ENCODE measurements around the gene C11orf98.

The C11orf98 gene

GRCh38 chr11:62682518-62682917, 17.5 kb upstream of the C11orf98 start:
- Histone ChIP-seq H3K9me2 (replicated peaks; ENCODE audit: low read depth, low read length) (no peaks in the 10 kb centered on the region), H3K9ac (ENCODE audit: low read depth, low read length, poor library complexity, severe bottlenecking) (no peak overlapping the region), H3F3A (ENCODE audit: low read depth) (no peaks in the 10 kb centered on the region), H4K20me1 (ENCODE audit: insufficient read depth, low read length, poor library complexity, severe bottlenecking) (peaks cover 8% of the 10 kb centered on the region), H3K4me1 (ENCODE audit: insufficient read depth, low read length, poor library complexity, severe bottlenecking) (peaks cover 8% of the 10 kb centered on the region), H3K79me2 (ENCODE audit: insufficient read depth, low read length) (peaks cover 13% of the 10 kb centered on the region), H3K9me3 (ENCODE audit: insufficient read depth, low read depth, low read length) (no peaks in the 10 kb centered on the region), H3K4me3 (ENCODE audit: low read length, poor library complexity, severe bottlenecking) (no peak overlapping the region), H3K4me2 (ENCODE audit: low read depth, low read length, poor library complexity, severe bottlenecking) (no peak overlapping the region), H2AFZ (ENCODE audit: low read length) (no peak overlapping the region), H3K36me3 (ENCODE audit: insufficient read depth, low read length) (no peaks in the 10 kb centered on the region), H3K27me3 (ENCODE audit: insufficient read depth, low read length, poor library complexity, severe bottlenecking) (no peaks in the 10 kb centered on the region)
- no peak for TF ChIP-seq CTCF (conservative IDR thresholded peaks at IDR 0.05; ENCODE audit: low read length)
- no peak for TF ChIP-seq EZH2phosphoT487 (IDR thresholded peaks at IDR 0.05; ENCODE audit: borderline replicate concordance)

DNA sequence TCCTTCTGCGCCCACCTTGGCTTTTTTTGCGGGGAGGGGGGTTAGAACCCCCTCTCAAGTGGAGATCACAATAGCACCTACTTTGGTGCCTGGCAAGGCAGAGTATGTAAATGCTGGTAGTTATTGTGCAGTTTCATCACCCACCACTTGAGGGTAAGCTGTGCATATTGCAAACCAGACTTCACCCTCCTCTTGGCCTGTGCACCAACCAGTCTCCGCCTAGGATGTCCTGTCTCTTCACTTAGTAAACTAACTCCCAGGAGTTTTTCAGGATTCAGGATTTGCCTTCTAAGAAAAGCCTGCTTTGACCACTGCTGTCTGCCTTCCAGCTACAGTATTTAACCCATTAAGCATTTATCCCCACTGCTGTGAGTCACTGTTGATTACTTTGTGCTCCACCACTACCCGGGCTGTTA, 15.8 kb upstream of the C11orf98 start:
- Histone ChIP-seq H3K4me3 (ENCODE audit: low read length, poor library complexity, severe bottlenecking) (no peak overlapping the region), H3K9me2 (replicated peaks; ENCODE audit: low read depth, low read length) (no peaks in the 10 kb centered on the region), H3K36me3 (ENCODE audit: insufficient read depth, low read length) (no peaks in the 10 kb centered on the region), H3K4me2 (ENCODE audit: low read depth, low read length, poor library complexity, severe bottlenecking) (no peak overlapping the region), H3K4me1 (ENCODE audit: insufficient read depth, low read length, poor library complexity, severe bottlenecking) (peaks cover 17% of the 10 kb centered on the region), H4K20me1 (ENCODE audit: insufficient read depth, low read length, poor library complexity, severe bottlenecking) (peaks cover 21% of the 10 kb centered on the region), H3K79me2 (ENCODE audit: insufficient read depth, low read length) (peaks cover 27% of the 10 kb centered on the region), H3K9me3 (ENCODE audit: insufficient read depth, low read depth, low read length) (no peaks in the 10 kb centered on the region), H3K9ac (ENCODE audit: low read depth, low read length, poor library complexity, severe bottlenecking) (no peak overlapping the region), H3K27me3 (ENCODE audit: insufficient read depth, low read length, poor library complexity, severe bottlenecking) (no peaks in the 10 kb centered on the region), H3F3A (ENCODE audit: low read depth) (no peaks in the 10 kb centered on the region), H2AFZ (ENCODE audit: low read length) (peak overlapping the region; percentile 91)
- TF ChIP-seq EZH2phosphoT487 (IDR thresholded peaks at IDR 0.05; ENCODE audit: borderline replicate concordance) (no peak), CTCF (conservative IDR thresholded peaks at IDR 0.05; ENCODE audit: low read length) (peak; percentile 63)

GRCh38 chr11:62678770-62679696, 14.0 kb upstream of the C11orf98 start, which contains the start of gene UBXN1:
Gene UBXN1 (minus strand): TSS chr11:62679073. CDS start chr11:62678923, 150 bp downstream.
- TF ChIP-seq CTCF (conservative IDR thresholded peaks at IDR 0.05; ENCODE audit: low read length), result no peak
- H3F3A ChIP-seq (ENCODE audit: low read depth), result no peaks in the 10 kb centered on the region

More at GRCh38 chr11:62678770-62679696, 14.0 kb upstream of the C11orf98 start, which contains the start of gene UBXN1:
- peaks cover 21% of the 10 kb centered on the region for H4K20me1 ChIP-seq (ENCODE audit: insufficient read depth, low read length, poor library complexity, severe bottlenecking)
- no peaks in the 10 kb centered on the region for H3K9me2 ChIP-seq (replicated peaks; ENCODE audit: low read depth, low read length)
- H3K27me3 ChIP-seq (ENCODE audit: insufficient read depth, low read length, poor library complexity, severe bottlenecking), result no peaks in the 10 kb centered on the region
- peaks cover 39% of the 10 kb centered on the region for H3K79me2 ChIP-seq (ENCODE audit: insufficient read depth, low read length)
- no peaks in the 10 kb centered on the region; the same call in 1 of the 2 replicates for H3K36me3 ChIP-seq (ENCODE audit: insufficient read depth, low read length)
- H3K4me2 ChIP-seq (ENCODE audit: low read depth, low read length, poor library complexity, severe bottlenecking), result peak within 1 kb of the TSS; percentile 85
- peak within 1 kb of the TSS; percentile 91 for H3K4me3 ChIP-seq (ENCODE audit: low read length, poor library complexity, severe bottlenecking)
- H3K9ac ChIP-seq (ENCODE audit: low read depth, low read length, poor library complexity, severe bottlenecking), result peak within 1 kb of the TSS; percentile 90
- H2AFZ ChIP-seq (ENCODE audit: low read length), result peak within 1 kb of the TSS; percentile 99
- peaks cover 17% of the 10 kb centered on the region for H3K4me1 ChIP-seq (ENCODE audit: insufficient read depth, low read length, poor library complexity, severe bottlenecking)
- H3K9me3 ChIP-seq (ENCODE audit: insufficient read depth, low read depth, low read length), result no peaks in the 10 kb centered on the region

All from Loucy (cell line).